Measurements from ENCODE around the gene TDRD3.

TDRD3 gene

DNA sequence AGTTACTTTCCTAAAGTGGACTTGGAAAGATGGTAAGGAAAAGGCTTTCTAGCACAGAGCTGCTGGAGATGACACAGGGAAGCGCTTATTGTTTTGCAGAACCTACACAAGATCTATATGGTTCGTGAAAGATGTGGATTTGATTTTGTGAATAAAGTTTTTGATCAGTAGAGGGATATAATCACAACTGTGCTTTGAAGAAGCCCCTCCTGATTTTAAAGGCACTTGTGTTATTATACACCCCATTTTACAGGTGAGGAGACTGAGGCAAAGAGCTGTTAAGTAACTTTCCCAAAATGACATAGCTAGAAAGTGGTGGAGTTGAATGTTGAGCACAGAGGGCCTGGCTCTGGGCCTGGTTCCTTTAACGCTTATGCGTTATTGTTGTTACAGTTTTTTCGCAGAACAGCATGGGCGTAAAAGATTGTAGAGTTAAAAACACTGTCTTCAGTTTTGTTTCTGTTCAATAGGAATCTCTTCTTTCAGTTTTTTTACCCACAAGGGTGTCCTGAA, 1.4 kb downstream of the TDRD3 start:
- no peak overlapping the region for H2AFZ ChIP-seq (ENCODE audit: low read depth, low read length)
- 78% methylated on average over 6 of the region's 6 CpGs for WGBS
- DNase-seq, result peak; percentile 4
- peak overlapping the region; percentile 64 for H3K4me2 ChIP-seq (ENCODE audit: low read length, poor library complexity, severe bottlenecking)
- no peaks in the 10 kb centered on the region for H3K4me1 ChIP-seq (ENCODE audit: control insufficient read depth, insufficient read depth, low read depth, low read length)
- peak overlapping the region; percentile 94 for H4K8ac ChIP-seq (ENCODE audit: low read length)
- peak overlapping the region; percentile 18 to 84 for H2BK12ac ChIP-seq (ENCODE audit: low read length in 2 of 2)
- H2BK5ac ChIP-seq (ENCODE audit: low read depth, low read length, poor library complexity, severe bottlenecking), result no peak overlapping the region
- no peaks in the 10 kb centered on the region for H3K27me3 ChIP-seq (ENCODE audit: control insufficient read depth in 1 of 2, insufficient read depth in 1 of 2, low read length in 2 of 2)
- peak overlapping the region in 1 of 2 experiments; percentile 19 for H3K4ac ChIP-seq (ENCODE audit: low read depth in 1 of 2, low read length in 2 of 2)
- peak overlapping the region in 1 of 2 experiments; percentile 89 for H3K18ac ChIP-seq (ENCODE audit: low read depth in 1 of 2, low read length in 2 of 2)
- no peaks in the 10 kb centered on the region for H3K9me3 ChIP-seq (ENCODE audit: control insufficient read depth, low read length)
- H2AK5ac ChIP-seq (ENCODE audit: low read length, severe bottlenecking), result peak overlapping the region; percentile 85
- no peak overlapping the region for H3K23ac ChIP-seq (ENCODE audit: low read length in 2 of 2)
- peak overlapping the region; percentile 95 for H3K27ac ChIP-seq (ENCODE audit: low read length, poor library complexity, severe bottlenecking)
- peak overlapping the region in 1 of 2 experiments; percentile 89 for H3K4me3 ChIP-seq (ENCODE audit: insufficient read depth in 1 of 2, low read depth in 1 of 2, low read length in 2 of 2)
- H2BK15ac ChIP-seq (ENCODE audit: low read depth, poor library complexity, severe bottlenecking), result no peak overlapping the region
- H3K79me1 ChIP-seq (replicated peaks; ENCODE audit: low read length, poor library complexity, severe bottlenecking), result peaks cover 10% of the 10 kb centered on the region
- peak overlapping the region; percentile 34 for H2BK120ac ChIP-seq (ENCODE audit: low read depth, low read length)
- no peak overlapping the region for H3K14ac ChIP-seq (ENCODE audit: low read length in 2 of 2)
- H3K9ac ChIP-seq (ENCODE audit: low read length), result peak overlapping the region; percentile 98
- no peaks in the 10 kb centered on the region for H3K36me3 ChIP-seq (ENCODE audit: control insufficient read depth in 1 of 2, insufficient read depth in 2 of 2, low read depth in 1 of 2, low read length in 2 of 2)
- H4K91ac ChIP-seq (ENCODE audit: low read length), result no peak overlapping the region

DNA sequence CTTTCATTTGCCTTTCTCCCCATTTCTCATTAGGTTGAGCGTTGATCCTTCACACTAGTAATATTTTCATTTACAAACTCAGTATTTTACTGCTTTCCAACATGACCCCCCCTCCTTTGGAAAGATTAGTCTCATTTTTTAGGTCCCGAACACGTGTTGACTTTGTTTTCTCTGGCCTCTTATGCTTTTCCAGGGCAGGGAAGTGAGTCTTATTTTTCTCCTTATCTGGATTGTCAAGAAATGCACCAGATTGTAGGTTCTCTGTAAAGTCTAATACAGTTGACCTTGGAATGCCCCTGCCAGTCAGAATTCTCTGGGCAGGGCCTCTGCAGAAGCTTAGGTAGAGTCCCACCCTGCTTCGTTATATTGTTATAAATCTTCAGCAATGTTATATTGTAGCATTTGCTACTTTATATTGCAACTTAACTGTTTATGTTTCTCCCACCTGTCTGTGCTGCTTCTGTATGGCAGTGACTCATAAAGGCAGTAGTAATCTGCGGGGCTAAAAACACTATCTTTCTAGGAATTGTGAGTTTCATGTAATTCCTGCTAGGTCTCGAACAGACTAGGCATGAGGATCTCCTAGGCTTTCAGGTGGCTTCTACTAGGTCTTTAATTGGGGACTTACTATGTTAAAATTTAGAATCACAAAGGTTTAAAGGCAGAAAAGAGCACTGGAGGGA, 2.0 kb downstream of the TDRD3 start:
- H3K14ac ChIP-seq (ENCODE audit: low read length in 2 of 2), result no peak overlapping the region
- 67% methylated on average over 5 of the region's 6 CpGs for WGBS

GRCh38 chr13:60402022-60402421, 5.0 kb downstream of the TDRD3 start:
- Histone ChIP-seq H3K4me3 (ENCODE audit: insufficient read depth in 1 of 2, low read depth in 1 of 2, low read length in 2 of 2) (no peak overlapping the region), H2BK120ac (ENCODE audit: low read depth, low read length) (no peak overlapping the region), H2AK5ac (ENCODE audit: low read length, severe bottlenecking) (no peak overlapping the region), H3K9me3 (ENCODE audit: control insufficient read depth, low read length) (no peaks in the 10 kb centered on the region), H2BK12ac (ENCODE audit: low read length in 2 of 2) (no peak overlapping the region), H2BK5ac (ENCODE audit: low read depth, low read length, poor library complexity, severe bottlenecking) (no peak overlapping the region), H2BK15ac (ENCODE audit: low read depth, poor library complexity, severe bottlenecking) (no peak overlapping the region), H3K9ac (ENCODE audit: low read length) (no peak overlapping the region), H3K14ac (ENCODE audit: low read length in 2 of 2) (no peak overlapping the region), H3K79me1 (replicated peaks; ENCODE audit: low read length, poor library complexity, severe bottlenecking) (peaks cover 17% of the 10 kb centered on the region), H3K18ac (ENCODE audit: low read depth in 1 of 2, low read length in 2 of 2) (no peak overlapping the region), H3K23ac (ENCODE audit: low read length in 2 of 2) (no peak overlapping the region), H3K27me3 (ENCODE audit: control insufficient read depth in 1 of 2, insufficient read depth in 1 of 2, low read length in 2 of 2) (no peaks in the 10 kb centered on the region), H3K36me3 (ENCODE audit: control insufficient read depth in 1 of 2, insufficient read depth in 2 of 2, low read depth in 1 of 2, low read length in 2 of 2) (no peaks in the 10 kb centered on the region), H3K4ac (ENCODE audit: low read depth in 1 of 2, low read length in 2 of 2) (no peak overlapping the region), H3K27ac (ENCODE audit: low read length, poor library complexity, severe bottlenecking) (no peak overlapping the region), H3K4me2 (ENCODE audit: low read length, poor library complexity, severe bottlenecking) (no peak overlapping the region), H4K91ac (ENCODE audit: low read length) (no peak overlapping the region), H3K4me1 (ENCODE audit: control insufficient read depth, insufficient read depth, low read depth, low read length) (no peaks in the 10 kb centered on the region), H2AFZ (ENCODE audit: low read depth, low read length) (no peak overlapping the region), H4K8ac (ENCODE audit: low read length) (no peak overlapping the region)
- DNase-seq, result no peak

More for the DNA sequence above, 2.0 kb downstream of the TDRD3 start:
- Histone ChIP-seq H3K23ac (ENCODE audit: low read length in 2 of 2) (no peak overlapping the region), H3K9ac (ENCODE audit: low read length) (peak overlapping the region; percentile 98), H2AK5ac (ENCODE audit: low read length, severe bottlenecking) (no peak overlapping the region), H4K91ac (ENCODE audit: low read length) (no peak overlapping the region), H3K79me1 (replicated peaks; ENCODE audit: low read length, poor library complexity, severe bottlenecking) (peaks cover 10% of the 10 kb centered on the region), H2BK12ac (ENCODE audit: low read length in 2 of 2) (no peak overlapping the region), H2BK120ac (ENCODE audit: low read depth, low read length) (no peak overlapping the region), H3K4ac (ENCODE audit: low read depth in 1 of 2, low read length in 2 of 2) (no peak overlapping the region), H3K4me2 (ENCODE audit: low read length, poor library complexity, severe bottlenecking) (peak overlapping the region; percentile 45), H4K8ac (ENCODE audit: low read length) (no peak overlapping the region), H2AFZ (ENCODE audit: low read depth, low read length) (no peak overlapping the region), H3K36me3 (ENCODE audit: control insufficient read depth in 1 of 2, insufficient read depth in 2 of 2, low read depth in 1 of 2, low read length in 2 of 2) (no peaks in the 10 kb centered on the region), H3K27ac (ENCODE audit: low read length, poor library complexity, severe bottlenecking) (peak overlapping the region; percentile 20), H3K4me1 (ENCODE audit: control insufficient read depth, insufficient read depth, low read depth, low read length) (no peaks in the 10 kb centered on the region), H2BK15ac (ENCODE audit: low read depth, poor library complexity, severe bottlenecking) (no peak overlapping the region), H2BK5ac (ENCODE audit: low read depth, low read length, poor library complexity, severe bottlenecking) (peak overlapping the region; percentile 25), H3K9me3 (ENCODE audit: control insufficient read depth, low read length) (no peaks in the 10 kb centered on the region), H3K18ac (ENCODE audit: low read depth in 1 of 2, low read length in 2 of 2) (no peak overlapping the region), H3K27me3 (ENCODE audit: control insufficient read depth in 1 of 2, insufficient read depth in 1 of 2, low read length in 2 of 2) (no peaks in the 10 kb centered on the region), H3K4me3 (ENCODE audit: insufficient read depth in 1 of 2, low read depth in 1 of 2, low read length in 2 of 2) (peak overlapping the region in 1 of 2 experiments; percentile 89)
- peak; percentile 34 for DNase-seq

DNA sequence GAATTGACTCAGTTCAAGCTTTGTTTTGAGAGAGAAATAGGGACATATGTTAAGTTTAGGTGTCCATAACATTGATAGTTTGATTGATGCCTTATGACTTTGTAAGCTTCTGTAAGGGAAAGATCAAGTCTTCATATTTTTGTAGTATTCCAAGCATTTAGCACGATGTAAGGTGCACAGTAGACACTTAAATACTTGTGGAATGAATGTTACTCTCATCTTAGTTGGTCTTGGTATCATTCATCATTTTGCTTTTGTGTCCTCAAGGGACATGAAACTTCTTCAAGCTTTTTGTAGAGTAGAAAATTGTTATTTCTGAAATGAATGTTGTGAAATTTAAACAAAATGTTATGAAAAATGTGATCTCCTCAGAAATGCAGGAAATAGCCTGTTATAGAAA, 10.1 kb downstream of the TDRD3 start:
- H3K4me3 ChIP-seq (ENCODE audit: insufficient read depth in 1 of 2, low read depth in 1 of 2, low read length in 2 of 2), result no peak overlapping the region
- 100% methylated on average over 1 of the region's 1 CpG for WGBS
- H3K23ac ChIP-seq (ENCODE audit: low read length in 2 of 2), result no peak overlapping the region
- H3K4ac ChIP-seq (ENCODE audit: low read depth in 1 of 2, low read length in 2 of 2), result no peak overlapping the region
- H2BK15ac ChIP-seq (ENCODE audit: low read depth, poor library complexity, severe bottlenecking), result no peak overlapping the region
- H3K9ac ChIP-seq (ENCODE audit: low read length), result no peak overlapping the region
- H3K4me2 ChIP-seq (ENCODE audit: low read length, poor library complexity, severe bottlenecking), result no peak overlapping the region
- H3K4me1 ChIP-seq (ENCODE audit: control insufficient read depth, insufficient read depth, low read depth, low read length), result no peaks in the 10 kb centered on the region
- H3K18ac ChIP-seq (ENCODE audit: low read depth in 1 of 2, low read length in 2 of 2), result no peak overlapping the region
- H4K8ac ChIP-seq (ENCODE audit: low read length), result no peak overlapping the region
- H3K27me3 ChIP-seq (ENCODE audit: control insufficient read depth in 1 of 2, insufficient read depth in 1 of 2, low read length in 2 of 2), result no peaks in the 10 kb centered on the region
- no peak overlapping the region for H2AK5ac ChIP-seq (ENCODE audit: low read length, severe bottlenecking)
- no peak overlapping the region for H2AFZ ChIP-seq (ENCODE audit: low read depth, low read length)
- H3K27ac ChIP-seq (ENCODE audit: low read length, poor library complexity, severe bottlenecking), result no peak overlapping the region
- no peak overlapping the region for H3K14ac ChIP-seq (ENCODE audit: low read length in 2 of 2)
- H3K9me3 ChIP-seq (ENCODE audit: control insufficient read depth, low read length), result no peaks in the 10 kb centered on the region
- H3K36me3 ChIP-seq (ENCODE audit: control insufficient read depth in 1 of 2, insufficient read depth in 2 of 2, low read depth in 1 of 2, low read length in 2 of 2), result no peaks in the 10 kb centered on the region
- no peak overlapping the region for H2BK120ac ChIP-seq (ENCODE audit: low read depth, low read length)
- no peak overlapping the region for H4K91ac ChIP-seq (ENCODE audit: low read length)
- DNase-seq, result no peak
- H3K79me1 ChIP-seq (replicated peaks; ENCODE audit: low read length, poor library complexity, severe bottlenecking), result peaks cover 23% of the 10 kb centered on the region
- no peak overlapping the region for H2BK5ac ChIP-seq (ENCODE audit: low read depth, low read length, poor library complexity, severe bottlenecking)
- no peak overlapping the region for H2BK12ac ChIP-seq (ENCODE audit: low read length in 2 of 2)

All from mesenchymal stem cell (in vitro differentiated cells and primary cell).